ENCODE data around the gene SLC22A15.
"Not testable (repeated sequence)": the region's sequence is repeated elsewhere in the genome, so short reads cannot be mapped to it uniquely, and the experiment has no call there.

The SLC22A15 gene

DNA sequence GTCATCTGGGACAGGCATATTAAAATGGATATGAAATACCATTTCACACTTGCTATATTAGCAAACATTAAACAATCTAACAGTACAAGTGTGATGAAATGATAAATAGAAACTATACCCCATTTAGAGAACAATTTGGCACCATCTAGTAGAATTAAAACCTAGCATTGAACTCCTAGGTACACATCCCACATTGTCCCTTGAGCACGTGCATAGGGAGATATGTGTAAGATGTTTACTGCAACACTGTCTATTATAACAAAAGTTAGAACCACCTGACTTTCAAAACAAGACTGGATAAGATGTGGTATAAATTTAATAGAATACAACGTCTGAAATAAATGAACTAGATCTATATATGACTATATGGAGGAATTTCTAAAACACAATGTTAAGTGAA lies 3.8 kb downstream of the SLC22A15 start:
- Histone ChIP-seq H3K9ac (ENCODE audit: low read depth in 1 of 2, low read length in 2 of 2) (no peak overlapping the region), H3K4me1 (ENCODE audit: control insufficient read depth in 1 of 2, insufficient read depth in 2 of 2, low read length in 2 of 2) (peaks cover 0 to 8% of the 10 kb centered on the region in 2 donors), H3K9me3 (ENCODE audit: control insufficient read depth in 1 of 2, low read length in 2 of 2) (no peaks in the 10 kb centered on the region), H3K27me3 (ENCODE audit: control insufficient read depth in 1 of 2, insufficient read depth in 2 of 2, low read length in 2 of 2) (peaks cover 6 to 8% of the 10 kb centered on the region in 2 donors), H3K4me3 (ENCODE audit: low read depth in 1 of 2, low read length in 2 of 2) (no peak overlapping the region), H3K36me3 (ENCODE audit: control insufficient read depth in 1 of 2, insufficient read depth in 2 of 2, low read length in 2 of 2) (no peaks in the 10 kb centered on the region), H3K27ac (ENCODE audit: low read depth, low read length) (no peak overlapping the region)

DNA sequence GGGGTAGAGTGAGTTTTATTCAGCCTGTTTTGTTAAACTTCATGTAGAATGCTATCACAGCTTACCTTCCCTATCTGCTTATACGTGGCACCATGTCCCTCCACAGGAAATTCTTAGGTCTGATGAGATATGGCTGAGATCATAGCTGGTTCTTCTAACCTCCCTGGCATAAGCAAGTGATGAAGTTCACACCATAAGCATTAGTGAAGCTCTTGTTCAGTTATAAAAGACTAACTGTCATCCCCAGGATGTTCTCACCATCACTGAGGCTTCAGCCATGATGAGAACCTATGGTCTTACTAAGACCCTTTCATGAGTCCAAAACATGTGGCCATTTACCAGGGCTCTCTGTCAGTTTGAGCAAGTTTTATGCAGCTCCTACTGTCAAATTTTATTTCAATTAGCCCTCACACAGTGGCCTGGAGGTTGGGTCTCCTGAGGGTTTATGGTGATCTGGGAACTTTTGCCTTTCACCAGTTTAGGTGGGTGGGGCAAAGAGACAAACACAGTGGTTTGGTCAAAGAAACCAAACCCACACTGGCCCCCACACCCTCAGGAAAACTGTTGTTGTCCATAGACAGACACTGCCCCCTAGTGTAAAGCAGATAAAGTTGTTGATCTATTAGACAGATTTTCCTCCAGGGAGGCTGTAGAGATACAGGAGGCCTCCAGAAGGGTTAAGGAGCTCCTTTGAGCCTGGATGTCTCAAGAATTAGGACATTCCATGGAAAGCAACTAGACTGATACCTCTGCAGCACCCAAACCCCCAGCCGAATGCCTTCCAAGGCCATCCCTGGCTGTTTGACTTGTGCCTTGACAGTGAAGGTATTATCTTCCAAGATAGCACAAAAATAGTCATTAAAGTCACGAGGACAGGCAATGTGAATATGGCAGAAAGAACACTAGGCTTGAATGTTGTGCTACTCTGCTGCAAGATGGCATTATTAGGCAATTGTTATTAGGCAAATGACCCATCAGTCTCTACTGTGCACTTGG lies 5.0 kb downstream of the SLC22A15 start:
- H3K4me3 ChIP-seq (ENCODE audit: low read depth in 1 of 2, low read length in 2 of 2) = no peak overlapping the region
- H3K9ac ChIP-seq (ENCODE audit: low read depth in 1 of 2, low read length in 2 of 2) = no peak overlapping the region
- peaks cover 6 to 8% of the 10 kb centered on the region in 2 donors for H3K27me3 ChIP-seq (ENCODE audit: control insufficient read depth in 1 of 2, insufficient read depth in 2 of 2, low read length in 2 of 2)
- no peaks in the 10 kb centered on the region for H3K9me3 ChIP-seq (ENCODE audit: control insufficient read depth in 1 of 2, low read length in 2 of 2)
- no peak overlapping the region for H3K27ac ChIP-seq (ENCODE audit: low read depth, low read length)
- peaks cover 0 to 5% of the 10 kb centered on the region in 2 donors for H3K4me1 ChIP-seq (ENCODE audit: control insufficient read depth in 1 of 2, insufficient read depth in 2 of 2, low read length in 2 of 2)
- no peaks in the 10 kb centered on the region for H3K36me3 ChIP-seq (ENCODE audit: control insufficient read depth in 1 of 2, insufficient read depth in 2 of 2, low read length in 2 of 2)

DNA sequence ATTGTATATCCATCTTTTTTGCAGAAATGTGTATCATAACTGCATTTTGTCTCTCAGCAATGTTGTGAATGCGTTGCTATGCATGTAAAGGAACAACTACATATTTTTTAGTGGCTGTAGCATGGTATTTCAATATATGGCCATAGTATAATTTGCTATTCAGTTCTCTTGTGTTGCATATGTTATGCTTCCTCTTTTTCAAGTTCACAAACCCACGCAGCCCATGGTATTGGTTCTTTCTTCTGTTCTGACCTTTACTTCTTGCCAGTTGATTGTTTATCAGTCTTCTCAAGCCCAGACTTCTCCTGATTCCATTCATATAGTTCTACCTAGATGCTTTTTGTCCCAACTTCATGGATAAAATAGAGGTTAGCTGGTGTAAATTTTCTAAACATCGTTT lies 6.1 kb downstream of the SLC22A15 start:
- Histone ChIP-seq H3K4me1 (ENCODE audit: control insufficient read depth in 1 of 2, insufficient read depth in 2 of 2, low read length in 2 of 2) (no peaks in the 10 kb centered on the region), H3K27ac (ENCODE audit: low read depth, low read length) (no peak overlapping the region), H3K27me3 (ENCODE audit: control insufficient read depth in 1 of 2, insufficient read depth in 2 of 2, low read length in 2 of 2) (no peaks in the 10 kb centered on the region), H3K36me3 (ENCODE audit: control insufficient read depth in 1 of 2, insufficient read depth in 2 of 2, low read length in 2 of 2) (no peaks in the 10 kb centered on the region), H3K9me3 (ENCODE audit: control insufficient read depth in 1 of 2, low read length in 2 of 2) (no peaks in the 10 kb centered on the region), H3K9ac (ENCODE audit: low read depth in 1 of 2, low read length in 2 of 2) (no peak overlapping the region), H3K4me3 (ENCODE audit: low read depth in 1 of 2, low read length in 2 of 2) (no peak overlapping the region)

DNA sequence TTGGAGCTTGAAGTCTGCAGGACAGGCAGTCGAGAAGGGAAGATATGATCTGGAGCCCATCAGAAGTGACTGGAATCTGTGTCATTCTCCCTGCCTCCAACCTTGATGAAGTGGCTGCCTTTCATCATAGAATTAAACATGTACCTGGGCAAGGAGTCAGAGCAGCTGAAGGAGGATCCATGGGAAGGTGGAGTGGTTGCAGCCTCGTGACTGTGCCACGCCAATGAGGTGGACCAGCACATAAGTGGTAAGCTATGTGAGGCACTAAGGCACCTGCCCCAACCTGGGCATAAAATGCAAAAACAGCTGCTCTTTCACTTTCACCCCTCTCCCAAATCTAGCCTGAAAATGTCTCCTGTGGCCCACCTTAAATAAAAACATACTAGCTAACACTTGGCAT lies 7.3 kb downstream of the SLC22A15 start:
- Histone ChIP-seq H3K27ac (ENCODE audit: low read depth, low read length) (no peak overlapping the region), H3K4me1 (ENCODE audit: control insufficient read depth in 1 of 2, insufficient read depth in 2 of 2, low read length in 2 of 2) (no peaks in the 10 kb centered on the region), H3K36me3 (ENCODE audit: control insufficient read depth in 1 of 2, insufficient read depth in 2 of 2, low read length in 2 of 2) (no peaks in the 10 kb centered on the region), H3K4me3 (ENCODE audit: low read depth in 1 of 2, low read length in 2 of 2) (no peak overlapping the region), H3K27me3 (ENCODE audit: control insufficient read depth in 1 of 2, insufficient read depth in 2 of 2, low read length in 2 of 2) (no peaks in the 10 kb centered on the region), H3K9ac (ENCODE audit: low read depth in 1 of 2, low read length in 2 of 2) (no peak overlapping the region), H3K9me3 (ENCODE audit: control insufficient read depth in 1 of 2, low read length in 2 of 2) (no peaks in the 10 kb centered on the region)

DNA sequence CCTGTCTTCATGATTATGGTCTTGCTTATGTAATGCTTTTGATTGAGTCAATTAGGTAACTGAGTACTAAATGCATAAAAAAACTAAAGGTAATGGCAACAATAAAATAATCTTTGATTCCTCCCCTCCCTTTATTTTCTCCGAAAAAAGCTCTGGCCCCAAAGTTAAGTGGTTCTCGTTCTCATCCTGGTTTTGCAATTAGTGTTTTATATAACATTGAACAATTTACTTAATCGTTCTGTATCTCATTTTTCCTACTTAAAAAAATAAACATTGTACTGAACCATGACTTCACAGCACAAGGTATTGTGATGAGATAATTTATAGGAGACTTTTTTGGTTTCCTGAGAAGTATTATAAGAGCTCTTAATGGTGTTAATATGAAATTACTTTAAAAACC lies 11.3 kb downstream of the SLC22A15 start:
- H3K4me1 ChIP-seq (ENCODE audit: control insufficient read depth in 1 of 2, insufficient read depth in 2 of 2, low read length in 2 of 2) = no peaks in the 10 kb centered on the region
- no peak overlapping the region for H3K4me3 ChIP-seq (ENCODE audit: low read depth in 1 of 2, low read length in 2 of 2)
- no peaks in the 10 kb centered on the region for H3K36me3 ChIP-seq (ENCODE audit: control insufficient read depth in 1 of 2, insufficient read depth in 2 of 2, low read length in 2 of 2)
- H3K27ac ChIP-seq (ENCODE audit: low read depth, low read length) = no peak overlapping the region
- no peaks in the 10 kb centered on the region for H3K27me3 ChIP-seq (ENCODE audit: control insufficient read depth in 1 of 2, insufficient read depth in 2 of 2, low read length in 2 of 2)
- no peaks in the 10 kb centered on the region for H3K9me3 ChIP-seq (ENCODE audit: control insufficient read depth in 1 of 2, low read length in 2 of 2)
- no peak overlapping the region for H3K9ac ChIP-seq (ENCODE audit: low read depth in 1 of 2, low read length in 2 of 2)

DNA sequence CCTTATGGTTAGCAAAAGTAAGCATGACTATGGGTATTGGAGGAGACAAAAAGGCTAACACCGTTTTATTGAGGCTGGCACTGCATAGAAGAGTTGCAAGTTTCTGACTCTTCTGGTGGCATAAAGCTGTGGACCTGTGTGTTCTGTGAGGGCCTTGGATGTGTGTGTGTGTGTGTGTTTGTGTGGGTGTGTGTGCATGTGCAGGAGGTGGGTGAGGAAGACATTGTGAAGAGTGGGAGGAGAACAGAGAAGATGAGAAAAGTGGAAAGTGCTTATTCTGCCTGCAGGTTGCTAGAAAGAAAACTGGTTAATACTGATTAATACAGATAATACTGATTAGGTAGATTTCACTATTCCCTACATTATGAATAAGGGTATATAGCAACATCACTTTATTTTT lies 12.6 kb downstream of the SLC22A15 start:
- Histone ChIP-seq H3K4me1 (ENCODE audit: control insufficient read depth in 1 of 2, insufficient read depth in 2 of 2, low read length in 2 of 2) (no peaks in the 10 kb centered on the region), H3K27ac (ENCODE audit: low read depth, low read length) (no peak overlapping the region), H3K27me3 (ENCODE audit: control insufficient read depth in 1 of 2, insufficient read depth in 2 of 2, low read length in 2 of 2) (no peaks in the 10 kb centered on the region), H3K36me3 (ENCODE audit: control insufficient read depth in 1 of 2, insufficient read depth in 2 of 2, low read length in 2 of 2) (no peaks in the 10 kb centered on the region), H3K9me3 (ENCODE audit: control insufficient read depth in 1 of 2, low read length in 2 of 2) (no peaks in the 10 kb centered on the region), H3K9ac (ENCODE audit: low read depth in 1 of 2, low read length in 2 of 2) (no peak overlapping the region), H3K4me3 (ENCODE audit: low read depth in 1 of 2, low read length in 2 of 2) (no peak overlapping the region)

DNA sequence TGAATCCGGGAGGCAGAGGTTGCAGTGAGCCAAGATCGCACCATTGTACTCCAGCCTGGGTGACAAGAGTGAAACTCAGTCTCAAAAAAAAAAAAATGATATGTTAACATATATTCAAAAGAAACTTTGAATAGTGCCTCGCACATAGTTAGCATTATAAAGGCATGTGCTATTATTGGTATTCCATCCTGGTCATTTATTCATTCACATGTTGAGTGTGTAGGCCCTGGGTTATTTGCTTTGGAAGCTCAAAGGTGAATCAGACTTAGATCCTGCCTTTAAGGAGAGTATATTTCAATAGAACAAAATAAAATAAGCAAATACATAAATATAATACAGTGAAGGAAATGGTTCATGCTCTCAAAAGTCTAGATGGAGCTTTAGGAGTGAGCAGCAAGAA lies 13.4 kb downstream of the SLC22A15 start:
- Histone ChIP-seq H3K36me3 (ENCODE audit: control insufficient read depth in 1 of 2, insufficient read depth in 2 of 2, low read length in 2 of 2) (no peaks in the 10 kb centered on the region), H3K4me1 (ENCODE audit: control insufficient read depth in 1 of 2, insufficient read depth in 2 of 2, low read length in 2 of 2) (no peaks in the 10 kb centered on the region), H3K9ac (ENCODE audit: low read depth in 1 of 2, low read length in 2 of 2) (no peak overlapping the region), H3K27ac (ENCODE audit: low read depth, low read length) (no peak overlapping the region), H3K9me3 (ENCODE audit: control insufficient read depth in 1 of 2, low read length in 2 of 2) (no peaks in the 10 kb centered on the region), H3K27me3 (ENCODE audit: control insufficient read depth in 1 of 2, insufficient read depth in 2 of 2, low read length in 2 of 2) (no peaks in the 10 kb centered on the region), H3K4me3 (ENCODE audit: low read depth in 1 of 2, low read length in 2 of 2) (no peak overlapping the region)

DNA sequence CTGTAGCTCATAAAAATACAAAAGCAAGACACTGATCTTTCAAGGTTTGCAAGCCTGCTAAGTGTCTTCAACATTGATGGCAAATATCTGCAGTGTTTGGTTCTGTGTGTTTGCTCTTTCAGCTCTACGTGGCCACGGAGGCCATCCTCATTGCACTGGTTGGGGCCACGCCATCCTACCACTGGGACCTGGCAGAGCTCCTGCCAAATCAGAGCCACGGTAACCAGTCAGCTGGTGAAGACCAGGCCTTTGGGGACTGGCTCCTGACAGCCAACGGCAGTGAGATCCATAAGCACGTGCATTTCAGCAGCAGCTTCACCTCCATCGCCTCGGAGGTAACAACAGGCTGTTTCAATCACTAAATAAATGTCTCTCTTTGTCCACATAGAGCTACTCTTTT lies 15.6 kb downstream of the SLC22A15 start:
- Histone ChIP-seq H3K9ac (ENCODE audit: low read depth in 1 of 2, low read length in 2 of 2) (no peak overlapping the region), H3K9me3 (ENCODE audit: control insufficient read depth in 1 of 2, low read length in 2 of 2) (no peaks in the 10 kb centered on the region), H3K36me3 (ENCODE audit: control insufficient read depth in 1 of 2, insufficient read depth in 2 of 2, low read length in 2 of 2) (no peaks in the 10 kb centered on the region), H3K4me1 (ENCODE audit: control insufficient read depth in 1 of 2, insufficient read depth in 2 of 2, low read length in 2 of 2) (no peaks in the 10 kb centered on the region), H3K27ac (ENCODE audit: low read depth, low read length) (no peak overlapping the region), H3K27me3 (ENCODE audit: control insufficient read depth in 1 of 2, insufficient read depth in 2 of 2, low read length in 2 of 2) (no peaks in the 10 kb centered on the region), H3K4me3 (ENCODE audit: low read depth in 1 of 2, low read length in 2 of 2) (no peak overlapping the region)

DNA sequence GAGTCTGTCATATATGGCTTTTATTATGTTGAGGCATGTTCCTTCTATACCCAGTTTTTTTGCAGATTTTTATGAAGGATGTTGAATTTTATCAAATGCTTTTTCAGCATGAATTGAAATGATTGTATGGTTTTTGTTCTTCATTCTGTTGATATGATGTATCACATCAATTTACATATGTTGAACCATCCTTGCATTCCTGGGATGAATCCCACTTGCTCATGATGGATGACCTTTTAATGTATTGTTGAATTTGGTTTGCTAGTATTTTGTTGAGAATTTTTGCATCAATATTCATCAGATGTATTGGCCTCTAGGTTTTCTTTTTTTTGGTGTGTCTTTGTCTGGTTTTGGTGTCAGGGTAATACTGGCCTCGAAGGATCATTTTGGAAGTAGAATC lies 21.6 kb downstream of the SLC22A15 start:
- H3K36me3 ChIP-seq (ENCODE audit: control insufficient read depth in 1 of 2, insufficient read depth in 2 of 2, low read length in 2 of 2); H3K9ac ChIP-seq (ENCODE audit: low read depth in 1 of 2, low read length in 2 of 2); H3K4me1 ChIP-seq (ENCODE audit: control insufficient read depth in 1 of 2, insufficient read depth in 2 of 2, low read length in 2 of 2); H3K27me3 ChIP-seq (ENCODE audit: control insufficient read depth in 1 of 2, insufficient read depth in 2 of 2, low read length in 2 of 2); H3K27ac ChIP-seq (ENCODE audit: low read depth, low read length); H3K4me3 ChIP-seq (ENCODE audit: low read depth in 1 of 2, low read length in 2 of 2): not testable (repeated sequence)
- H3K9me3 ChIP-seq (ENCODE audit: control insufficient read depth in 1 of 2, low read length in 2 of 2) = peaks cover 5 to 12% of the 10 kb centered on the region in 2 donors

DNA sequence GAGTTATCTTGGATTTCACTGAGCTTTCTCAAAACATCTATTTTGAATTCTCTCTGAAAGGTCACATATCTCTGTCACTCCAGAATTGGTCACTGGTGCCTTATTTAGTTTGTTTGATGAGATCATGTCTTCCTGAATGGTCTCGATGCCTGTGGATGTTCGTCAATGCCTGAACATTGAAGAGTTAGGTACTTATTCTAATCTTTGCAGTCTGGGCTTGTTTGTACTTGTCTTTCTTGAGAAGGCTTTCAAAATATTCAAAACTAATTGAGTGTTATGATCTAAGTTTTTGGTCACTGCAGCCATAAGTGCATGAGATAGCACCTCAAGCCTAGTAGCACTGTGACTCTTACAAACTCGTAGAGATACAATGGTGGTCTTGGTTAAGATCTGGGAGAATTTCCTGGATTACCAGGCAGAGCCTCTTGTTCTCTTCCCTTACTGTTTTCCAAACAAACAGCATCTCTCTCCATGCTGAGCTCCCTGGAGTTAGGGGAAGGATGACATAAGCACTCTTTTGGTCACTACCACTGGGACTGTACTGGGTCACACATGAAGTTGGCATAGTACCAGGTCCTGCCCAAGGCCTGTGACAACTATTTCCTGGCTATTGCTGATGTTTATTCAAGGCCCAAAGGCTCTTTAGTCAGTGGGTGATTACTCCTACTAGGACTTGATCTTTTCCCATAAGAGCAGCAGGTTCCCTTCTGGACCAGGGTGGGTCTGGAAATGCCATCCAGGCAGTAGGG lies 25.6 kb downstream of the SLC22A15 start:
- H3K27ac ChIP-seq (ENCODE audit: low read depth, low read length) = no peak overlapping the region
- H3K4me3 ChIP-seq (ENCODE audit: low read depth in 1 of 2, low read length in 2 of 2) = no peak overlapping the region
- H3K36me3 ChIP-seq (ENCODE audit: control insufficient read depth in 1 of 2, insufficient read depth in 2 of 2, low read length in 2 of 2) = no peaks in the 10 kb centered on the region
- H3K9me3 ChIP-seq (ENCODE audit: control insufficient read depth in 1 of 2, low read length in 2 of 2) = peaks cover 5 to 12% of the 10 kb centered on the region in 2 donors
- H3K9ac ChIP-seq (ENCODE audit: low read depth in 1 of 2, low read length in 2 of 2) = no peak overlapping the region
- H3K27me3 ChIP-seq (ENCODE audit: control insufficient read depth in 1 of 2, insufficient read depth in 2 of 2, low read length in 2 of 2) = no peaks in the 10 kb centered on the region
- peaks cover 6 to 9% of the 10 kb centered on the region in 2 donors for H3K4me1 ChIP-seq (ENCODE audit: control insufficient read depth in 1 of 2, insufficient read depth in 2 of 2, low read length in 2 of 2)

All from duodenal mucosa (tissue), 2 donors.